Endothelial cell of umbilical vein (primary cell): Measurements from ENCODE around the gene GATA3. TPM values are rescaled to one million over a fixed set of nuclear protein-coding genes. Genes with fewer than 3 reads are reported as not detected.

ENCODE experiments used
- BruUV-seq: library from RNA; stranded (reverse); fragments of 400-500 nt; replicated peaks from 2 replicates; lab custom pipeline; 2021; lab: Mats Ljungman, UMichigan
- CTCF ChIA-PET: fragments of 300-600, 350-600 bp; sonication (Branson Sonifier 250); formaldehyde crosslinking; loops from one replicate; lab custom pipeline; 2021; ENCODE audit warnings: antibody characterized with exemption, inconsistent platforms; lab: Charles Lee
- POLR2A ChIA-PET: fragments of 300-600, 350-600 bp; sonication (Branson Sonifier 250); formaldehyde crosslinking; loops from one replicate; lab custom pipeline; 2021; ENCODE audit warnings: antibody characterized with exemption, inconsistent platforms; lab: Charles Lee
- DNase-seq: peaks from one replicate; pipeline ENCODE4 v3.0.0-alpha.2; 2011; ENCODE audit warnings: low read depth, low spot score
- FAIRE-seq: peaks from 2 replicates; lab custom pipeline; 2011; peaks lifted over from hg19 to GRCh38; lab: Jason Lieb, UNC
- H2AFZ ChIP-seq: 2 replicates; pipeline ENCODE4 v1.6.0; 2012; ENCODE audit warnings: low read depth, low read length, control low read depth, inconsistent platforms
- H3K27ac ChIP-seq: 2 replicates; pipeline ENCODE4 v1.5.1; 2011; ENCODE audit warnings: low read depth, mild to moderate bottlenecking, control low read depth, low read length, moderate library complexity; ENCODE audit not compliant: insufficient read depth
- H3K27me3 ChIP-seq, 2 experiments: 2 replicates each; pipeline versions ENCODE4 v1.6.0 to v1.6.1; 2011; ENCODE audit warnings: low read length in 2 of 2, mixed read lengths in 1 of 2; ENCODE audit not compliant: control insufficient read depth in 2 of 2, insufficient read depth in 2 of 2
- H3K36me3 ChIP-seq, 2 experiments: 2 replicates in 1 of 2; 3 replicates in 1 of 2; pipeline ENCODE4 v1.5.1; 2011; ENCODE audit warnings: low read length in 2 of 2, mild to moderate bottlenecking in 1 of 2, moderate library complexity in 1 of 2; ENCODE audit not compliant: control insufficient read depth in 2 of 2, insufficient read depth in 2 of 2; ENCODE audit errors: extremely low read depth in 1 of 2
- H3K4me1 ChIP-seq: 3 replicates; pipeline ENCODE4 v1.5.1; 2011; ENCODE audit warnings: mild to moderate bottlenecking, low read length; ENCODE audit not compliant: control insufficient read depth, insufficient read depth; ENCODE audit errors: extremely low read depth
- H3K4me2 ChIP-seq: 2 replicates; pipeline ENCODE4 v1.6.1; 2011; ENCODE audit warnings: low read length, control low read depth, mixed read lengths; ENCODE audit not compliant: insufficient read depth
- H3K4me3 ChIP-seq, 3 experiments: fragments of 200-600 bp in 1 of 3; sonication (generic), shearing (Covaris generic) in 1 of 3; replicated peaks in 1 of 3; 2 replicates each; pipeline ENCODE4 v1.5.1; 2011 to 2016; ENCODE audit warnings: control low read depth in 3 of 3, low read length in 3 of 3, mild to moderate bottlenecking in 2 of 3, inconsistent platforms in 1 of 3, low read depth in 1 of 3, moderate library complexity in 1 of 3; ENCODE audit not compliant: insufficient read depth in 1 of 3
- H3K79me2 ChIP-seq: 2 replicates; pipeline ENCODE4 v1.6.0; 2012; ENCODE audit warnings: low read length, inconsistent platforms; ENCODE audit not compliant: control insufficient read depth, insufficient read depth
- H3K9ac ChIP-seq: replicated peaks from 2 replicates; pipeline ENCODE3; 2011; ENCODE audit warnings: low read length, control low read depth; ENCODE audit not compliant: insufficient read depth; ENCODE audit errors: extremely low read depth
- H3K9me1 ChIP-seq: replicated peaks from 3 replicates; pipeline ENCODE4 v1.6.0; 2011; ENCODE audit warnings: mild to moderate bottlenecking, low read length; ENCODE audit not compliant: control insufficient read depth, insufficient read depth; ENCODE audit errors: extremely low read depth
- H3K9me3 ChIP-seq: replicated peaks from 2 replicates; pipeline ENCODE4 v1.5.1; 2012; ENCODE audit warnings: low read length, inconsistent platforms; ENCODE audit not compliant: control insufficient read depth, insufficient read depth
- H4K20me1 ChIP-seq: replicated peaks from 2 replicates; pipeline ENCODE3; 2011; ENCODE audit warnings: mild to moderate bottlenecking, low read length; ENCODE audit not compliant: control insufficient read depth, insufficient read depth; ENCODE audit errors: extremely low read depth
- CTCF ChIP-seq, 2 donors: IDR thresholded peaks; 1 replicate in 1 of 2; 2 replicates in 1 of 2; pipeline ENCODE4 v1.5.1; 2011; ENCODE audit warnings: low read length in 2 of 2, mild to moderate bottlenecking in 2 of 2, moderate library complexity in 2 of 2, control low read depth in 1 of 2, inconsistent platforms in 1 of 2, low read depth in 1 of 2; ENCODE audit not compliant: insufficient read depth in 1 of 2; ENCODE audit errors: extremely low read depth in 1 of 2
- EZH2 ChIP-seq: IDR thresholded peaks from 2 replicates; pipeline ENCODE4 v1.6.1; 2012; ENCODE audit warnings: borderline replicate concordance, low read depth, mild to moderate bottlenecking, moderate library complexity, low read length, inconsistent platforms; ENCODE audit not compliant: severe bottlenecking
- FOS ChIP-seq: IDR thresholded peaks from 2 replicates; pipeline ENCODE4 v1.6.1; 2011; ENCODE audit warnings: mild to moderate bottlenecking, low read length, moderate library complexity, borderline replicate concordance; ENCODE audit not compliant: insufficient read depth
- GATA2 ChIP-seq: IDR thresholded peaks from 2 replicates; pipeline ENCODE4 v1.7.0; 2011; ENCODE audit warnings: low read depth, mild to moderate bottlenecking, moderate library complexity, mixed read lengths, low read length; ENCODE audit not compliant: insufficient read length, insufficient read depth
- JUN ChIP-seq: IDR thresholded peaks from 2 replicates; pipeline ENCODE4 v1.6.1; 2011; ENCODE audit warnings: borderline replicate concordance, low read depth; ENCODE audit not compliant: insufficient read length, insufficient read depth
- MYC ChIP-seq: IDR thresholded peaks from one replicate; pipeline ENCODE4 v1.6.1; 2011; ENCODE audit warnings: mild to moderate bottlenecking, low read depth, low read length
- POLR2A ChIP-seq: IDR thresholded peaks from 2 replicates; pipeline ENCODE4 v1.6.1; 2012; ENCODE audit warnings: low read depth, mild to moderate bottlenecking, control low read depth, low read length
- POLR2AphosphoS5 ChIP-seq: IDR thresholded peaks from 2 replicates; pipeline ENCODE4 v1.6.1; 2012; ENCODE audit warnings: low read depth, mild to moderate bottlenecking, control low read depth, low read length, moderate library complexity; ENCODE audit not compliant: insufficient read depth
- dilution Hi-C: fragments of 300-500 bp; cut with MboI; formaldehyde crosslinking; loops from one replicate; pipeline ENCODE4 v1.15.0; 2019; ENCODE audit warnings: low sequenced_read_pairs; ENCODE audit not compliant: extremely low pct_ligation_motif_present
- intact Hi-C: fragments of 100-400 bp; cut with micrococcal nuclease; formaldehyde crosslinking; loops from one replicate; pipeline ENCODE4 v1.10.0; 2022
- polyA plus RNA-seq, 4 experiments: library from polyadenylated mRNA; depleted of rRNA in 3 of 4; stranded (reverse) in 3 of 4; unstranded in 1 of 4; fragments of >200 nt; gene quantifications; 2 replicates each; pipeline versions ENCODE4 v1.2.1 to v1.2.3, GENCODE V29; 2011 to 2012; ENCODE audit warnings: missing spikeins in 1 of 4
- total RNA-seq: library from RNA; stranded (reverse); gene quantifications from 2 replicates; pipeline ENCODE4 v1.2.3, GENCODE V29; 2021
- TF ChIP-seq, protein P1 (sequence below): IDR thresholded peaks from 2 replicates; pipeline ENCODE4 v1.6.1; 2011; ENCODE audit not compliant: insufficient read depth, insufficient read length

The GATA3 gene
- total and polyA plus RNA-seq, 2 donors (not counting 3 experiments of a cell fraction or from before 2014, with no cell fraction given) = 9.3 to 33.0 TPM

DNA sequence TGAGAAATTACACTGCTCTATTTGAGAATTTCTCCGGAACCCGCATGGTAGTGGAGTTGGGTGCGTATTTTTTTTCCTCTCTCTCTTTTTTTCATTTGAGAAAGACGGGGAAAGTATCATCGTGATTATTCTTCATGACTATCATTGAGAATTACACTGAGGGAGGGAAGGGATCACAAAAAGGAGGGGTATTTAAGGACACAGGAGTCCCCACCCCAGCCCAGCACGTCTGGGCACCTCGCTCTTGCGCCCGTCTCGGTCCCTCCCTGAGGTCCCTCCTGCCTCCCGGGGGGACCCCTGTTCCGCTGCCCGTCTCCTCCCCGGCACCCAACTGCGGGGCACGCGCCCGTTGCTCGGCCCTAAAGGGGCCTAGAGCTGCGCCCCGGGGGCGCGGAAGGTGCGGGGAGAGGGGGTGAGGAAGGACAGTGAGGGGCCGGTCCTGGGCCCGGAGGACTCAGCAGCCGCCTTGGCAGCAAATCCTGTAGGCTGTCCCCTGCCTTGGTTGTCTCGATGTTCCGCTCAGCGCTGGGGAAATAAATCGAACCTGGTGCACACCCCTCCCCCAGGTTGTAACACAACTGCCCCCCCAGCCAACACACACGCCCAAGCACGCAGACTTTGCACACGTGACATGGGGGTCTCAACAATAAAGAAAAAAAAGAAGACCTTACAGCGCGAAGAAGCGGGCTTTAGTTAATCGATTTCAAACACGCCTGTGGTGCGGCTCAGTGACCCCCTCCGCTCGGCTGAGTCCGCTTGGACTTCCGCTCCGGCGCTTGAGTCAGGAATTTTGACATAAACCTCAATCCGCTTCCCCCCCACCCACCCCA, 18.6 kb upstream of the GATA3 start:
- no peak for FAIRE-seq
- TF ChIP-seq POLR2AphosphoS5 (no peak), POLR2A (no peak), FOS (no peak), MYC (no peak), JUN (no peak), EZH2 (no peak), CTCF (IDR thresholded peaks at IDR 0.05; ENCODE audit: extremely low read depth in 1 of 2, insufficient read depth in 1 of 2, low read depth in 1 of 2, low read length in 2 of 2) (no peak), GATA2 (no peak)
- TF ChIP-seq, protein P1, sequence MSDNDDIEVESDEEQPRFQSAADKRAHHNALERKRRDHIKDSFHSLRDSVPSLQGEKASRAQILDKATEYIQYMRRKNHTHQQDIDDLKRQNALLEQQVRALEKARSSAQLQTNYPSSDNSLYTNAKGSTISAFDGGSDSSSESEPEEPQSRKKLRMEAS = no peak
- Histone ChIP-seq H3K27ac (no peak overlapping the region), H3K4me2 (peak overlapping the region; percentile 43), H3K9me3 (no peaks in the 10 kb centered on the region), H2AFZ (no peak overlapping the region), H4K20me1 (no peaks in the 10 kb centered on the region), H3K27me3 (peaks cover 31 to 38% of the 10 kb centered on the region in 2 experiments), H3K79me2 (no peaks in the 10 kb centered on the region), H3K4me3 (no peak overlapping the region), H3K9me1 (no peaks in the 10 kb centered on the region), H3K36me3 (no peaks in the 10 kb centered on the region), H3K4me1 (peaks cover 33% of the 10 kb centered on the region), H3K9ac (no peak overlapping the region)
- intact Hi-C loops = no loop called here
- BruUV-seq = no TSS peak
- ChIA-PET POLR2A (no interaction called here), CTCF (interaction anchor here (1.4 kb wide), 1 partner anchor 87 kb away, joined by 3 read pairs; no protein-coding TSS in a partner anchor)
- dilution Hi-C loops = no loop called here
- no peak for DNase-seq
